Left kidney (tissue), 2 donors: ENCODE data around the gene LAMB1. TPM values are rescaled to one million over a fixed set of nuclear protein-coding genes. Genes with fewer than 3 reads are reported as not detected.
A peak's percentile ranks its signal among the peaks of the same experiment; 100 is the strongest.

ENCODE experiments used
- DNase-seq: peaks from one replicate; pipeline ENCODE4 v3.0.0-alpha.2; 2013
- polyA plus RNA-seq: library from polyadenylated mRNA; unstranded; fragments of 120-200 nt; gene quantifications from one replicate; pipeline ENCODE4 v1.2.1, GENCODE V29; 2013; ENCODE audit not compliant: insufficient read length

Gene LAMB1
- polyA plus RNA-seq, 1 donor = 826 TPM

DNA sequence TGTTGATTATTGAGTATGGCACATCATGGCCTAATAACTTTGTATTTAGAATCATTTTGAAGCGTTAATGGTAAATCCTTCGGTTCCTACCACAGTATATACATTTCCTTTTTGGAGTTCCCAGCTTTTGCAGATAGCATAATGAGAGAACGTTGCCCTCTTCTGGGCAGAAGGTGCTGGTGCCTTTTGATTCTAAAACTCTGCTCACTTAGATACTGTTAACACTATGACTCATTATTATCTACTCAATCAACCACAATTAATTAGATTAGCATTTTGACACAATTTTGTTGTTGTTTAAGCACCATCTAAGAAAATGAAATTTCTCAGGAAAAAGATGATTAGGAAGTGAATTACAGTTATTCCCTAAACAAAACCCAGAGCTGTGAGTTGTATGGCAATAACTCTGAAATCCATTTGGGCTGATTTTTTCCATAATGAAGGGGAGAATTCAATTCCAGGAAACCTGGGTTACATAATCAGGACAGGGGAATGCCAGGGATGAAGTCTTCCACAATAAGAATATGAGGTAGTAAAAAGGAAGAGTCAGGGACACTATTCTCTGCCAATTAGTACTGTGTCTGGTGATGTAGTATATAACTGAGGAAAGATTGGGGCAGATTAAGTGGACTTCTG is 123.4 kb downstream of the LAMB1 start:
- DNase-seq = peak; percentile 31

DNA sequence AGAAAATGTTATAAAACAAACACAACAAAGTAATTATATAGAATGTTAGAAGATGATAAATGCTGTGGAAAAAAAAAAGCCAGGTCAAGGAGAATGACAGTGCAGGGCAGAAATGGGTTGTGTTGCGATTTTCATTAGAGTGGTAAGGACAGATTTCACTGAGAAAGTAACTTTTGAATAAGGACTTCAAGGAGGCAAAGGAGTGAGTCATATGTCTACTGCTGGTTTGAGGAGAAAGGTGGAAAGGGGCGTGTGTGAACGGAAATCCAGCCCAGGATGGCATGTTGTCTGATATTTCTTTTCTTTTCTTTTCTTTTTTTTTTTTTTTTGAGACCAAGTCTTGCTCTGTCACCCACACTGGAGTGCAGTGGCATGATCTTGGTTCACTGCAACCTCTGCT is 124.3 kb downstream of the LAMB1 start:
- no peak for DNase-seq

DNA sequence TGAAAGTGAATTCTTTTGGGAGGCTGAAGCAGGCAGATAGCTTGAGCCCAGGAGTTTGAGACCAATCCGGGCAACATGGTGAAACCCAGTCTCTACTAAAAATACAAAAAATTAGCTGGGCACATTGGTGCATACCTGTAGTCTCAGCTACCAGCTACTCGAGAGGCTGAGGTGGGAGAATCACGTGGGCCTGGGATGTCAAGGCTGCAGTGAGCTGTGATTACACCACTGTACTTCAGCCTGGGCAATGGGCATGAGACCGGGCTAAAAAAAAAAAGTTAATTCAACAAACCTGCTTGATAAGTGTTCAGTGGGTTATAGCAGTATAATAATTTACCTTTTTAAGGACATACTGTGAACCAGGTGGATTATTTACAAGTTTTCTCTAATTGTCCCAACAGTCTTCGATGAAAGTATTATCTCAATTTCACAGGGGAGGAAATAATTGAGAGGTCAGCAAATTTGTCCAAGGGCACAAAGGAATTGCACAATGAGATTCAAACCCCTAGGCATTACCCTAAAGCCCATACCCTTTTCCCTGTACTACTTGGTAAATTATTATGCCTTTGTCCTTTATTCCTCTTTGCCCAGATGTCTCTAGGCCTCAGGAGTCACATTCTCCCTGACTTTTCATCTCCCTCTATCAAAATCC is 125.1 kb downstream of the LAMB1 start:
- no peak for DNase-seq

DNA sequence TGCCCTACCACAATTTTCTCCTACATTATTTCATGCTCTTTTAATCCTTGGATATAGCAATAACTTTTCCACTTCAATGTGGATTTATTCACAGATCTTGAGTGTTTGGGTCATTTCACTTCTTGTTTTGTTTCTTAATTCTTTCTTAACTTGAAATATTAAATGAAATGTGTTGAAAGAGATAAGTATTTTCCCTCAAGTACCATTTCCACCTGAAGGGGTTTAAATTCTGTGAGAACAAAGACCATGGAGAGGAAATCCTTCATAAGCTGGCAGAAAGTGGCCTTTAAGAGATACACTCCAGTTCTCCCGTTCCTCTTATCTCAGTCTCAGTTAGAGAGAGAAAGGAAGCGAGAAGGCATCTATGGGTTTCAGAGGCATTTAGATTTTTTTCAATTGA is 126.0 kb downstream of the LAMB1 start:
- no peak for DNase-seq

DNA sequence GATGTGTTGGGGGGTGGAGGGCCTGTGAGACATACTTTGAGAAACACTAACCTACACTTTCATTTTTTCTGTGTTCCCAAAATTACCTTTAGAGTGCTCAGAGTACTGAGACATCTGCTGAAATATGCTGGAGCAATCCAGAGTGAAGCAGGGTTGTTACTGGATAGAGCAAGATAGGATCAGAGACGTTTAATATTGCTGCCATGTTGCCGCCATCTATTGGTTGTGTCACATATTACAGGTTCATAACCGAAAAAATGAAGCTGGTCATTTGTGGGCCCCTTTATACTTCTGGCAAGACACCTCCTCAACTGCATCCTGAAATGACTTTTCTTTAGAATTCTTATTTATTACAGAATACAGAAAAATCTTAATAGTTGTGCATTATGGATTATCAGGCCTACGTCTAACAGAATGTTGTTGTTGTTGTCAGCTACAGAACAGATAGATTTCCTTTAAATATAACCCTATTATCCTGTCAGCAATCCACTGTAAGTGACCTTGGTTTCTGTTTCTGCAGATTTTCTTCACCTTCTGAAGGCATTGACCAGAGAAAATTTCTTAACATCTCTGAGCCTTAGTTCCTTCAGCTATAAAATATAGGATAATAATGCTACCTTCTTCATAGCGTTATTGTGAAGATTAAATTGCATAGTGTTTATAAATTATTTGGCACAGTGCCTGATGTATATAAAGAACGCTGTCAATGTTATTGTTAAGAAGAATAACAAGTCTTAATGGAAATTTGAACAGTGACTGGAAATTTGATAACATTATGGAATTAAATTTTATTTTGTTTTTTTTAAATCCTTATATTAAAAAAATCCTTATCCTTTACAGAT is 128.1 kb downstream of the LAMB1 start:
- peak; percentile 48 for DNase-seq

DNA sequence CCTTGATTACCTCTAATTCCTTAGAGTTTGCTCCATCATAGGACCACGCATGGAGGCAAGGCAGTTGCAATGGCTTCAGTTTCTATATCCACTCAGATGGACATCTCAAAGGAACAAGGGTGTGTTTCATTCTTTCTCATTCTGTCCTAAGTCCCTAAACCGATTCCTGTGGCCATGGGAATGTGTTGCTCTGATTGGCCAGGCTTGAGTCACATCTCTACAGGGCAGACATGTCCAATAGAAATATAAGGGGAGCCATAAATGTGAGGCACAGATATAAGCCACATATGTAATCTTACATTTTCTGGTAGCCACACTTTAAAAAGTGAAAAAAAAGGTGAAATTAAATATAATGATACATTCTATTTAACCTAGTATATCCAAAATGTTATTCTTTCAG is 128.8 kb downstream of the LAMB1 start:
- no peak for DNase-seq

Other genes starting within 250 kb of the LAMB1 start
- 0.10 TPM for gene SLC26A3, start 199.9 kb downstream of the LAMB1 start, polyA plus RNA-seq
- gene DLD, start 112.0 kb downstream of the LAMB1 start, polyA plus RNA-seq = 127 TPM
- 4.3 TPM for gene LAMB4, start 127.2 kb upstream of the LAMB1 start, polyA plus RNA-seq